ENCODE results near the gene SPSB1. TPM values are rescaled to one million over a fixed set of nuclear protein-coding genes. Genes with fewer than 3 reads are reported as not detected.

The SPSB1 gene
- total RNA-seq, 4 donors from 2014 or later, result 18.9 to 64.9 (median 41.8) TPM

GRCh38 chr1:9311479-9311878 is 18.8 kb downstream of the SPSB1 start:
- no peak overlapping the region for H3K27ac ChIP-seq
- H3K4me1 ChIP-seq, result peaks cover 0 to 44% (median 9%) of the 10 kb centered on the region in 4 donors
- H3K4me3 ChIP-seq, result no peak overlapping the region
- DNase-seq (ENCODE audit: low spot score in 2 of 2), result no peak
- no peaks in the 10 kb centered on the region for H3K9me3 ChIP-seq
- no peaks in the 10 kb centered on the region for H3K27me3 ChIP-seq
- TF ChIP-seq EP300 (IDR thresholded peaks at IDR 0.05), result no peak
- no peak for TF ChIP-seq CTCF (IDR thresholded peaks at IDR 0.05)
- no peak for TF ChIP-seq POLR2A (IDR thresholded peaks at IDR 0.05)
- WGBS, 2 donors, result 70 to 78% methylated on average over 9 of the region's 9 CpGs
- H3K36me3 ChIP-seq, result no peaks in the 10 kb centered on the region

DNA sequence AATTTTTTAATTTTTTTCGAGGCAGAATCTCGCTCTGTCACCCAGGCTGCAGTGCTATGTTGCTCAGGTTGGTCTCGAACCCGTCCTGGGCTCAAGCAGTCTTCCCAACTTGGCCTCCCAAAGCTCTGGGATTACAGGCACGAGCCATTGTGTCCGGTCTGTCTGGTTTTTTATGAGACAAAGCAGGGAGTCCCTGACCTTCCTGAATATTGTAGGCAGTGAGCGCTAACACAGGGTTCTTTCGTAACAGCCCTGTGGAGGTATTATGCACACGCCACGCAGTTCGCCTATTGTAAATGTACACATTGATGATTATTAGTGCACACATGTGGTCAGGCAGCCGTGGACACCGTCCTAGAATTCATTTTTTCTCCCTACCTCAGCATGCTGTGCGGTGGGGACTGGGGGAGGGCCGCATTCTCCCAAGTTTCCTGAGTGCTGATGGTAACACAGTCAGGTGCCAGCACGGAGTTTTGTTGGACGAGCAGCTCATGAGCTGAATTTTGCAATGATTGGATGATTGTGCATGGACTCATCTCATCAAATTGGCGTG is 19.6 kb downstream of the SPSB1 start:
- Histone ChIP-seq H3K27ac (no peak overlapping the region), H3K4me1 (peaks cover 0 to 48% (median 9%) of the 10 kb centered on the region in 4 donors), H3K27me3 (no peaks in the 10 kb centered on the region), H3K4me3 (no peak overlapping the region), H3K9me3 (no peaks in the 10 kb centered on the region), H3K36me3 (no peaks in the 10 kb centered on the region)
- TF ChIP-seq EP300 (IDR thresholded peaks at IDR 0.05) (no peak), CTCF (IDR thresholded peaks at IDR 0.05) (no peak), POLR2A (IDR thresholded peaks at IDR 0.05) (no peak)
- WGBS, 2 donors, result 91% methylated on average over 18 of the region's 18 CpGs
- DNase-seq (ENCODE audit: low spot score in 2 of 2), result no peak

DNA sequence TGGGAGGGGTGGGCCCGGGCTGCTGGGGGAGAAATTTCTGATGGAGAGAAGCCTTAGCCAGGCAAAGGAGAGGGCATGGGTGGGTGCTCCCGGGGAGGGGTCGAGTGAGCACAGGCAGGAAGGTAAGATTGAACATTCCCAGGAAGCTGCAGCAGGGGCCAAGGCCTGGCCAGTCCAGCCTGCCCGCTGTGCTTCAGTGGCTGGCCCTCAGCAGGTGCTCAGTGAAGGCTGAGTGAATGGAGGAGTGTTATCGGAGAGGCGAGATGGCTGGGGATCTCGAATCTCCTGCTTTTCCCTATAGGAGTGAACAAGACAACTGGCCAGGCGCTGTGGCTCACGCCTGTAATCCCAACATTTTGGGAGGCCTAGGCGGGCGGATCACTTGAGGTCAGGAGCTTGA is 20.9 kb downstream of the SPSB1 start:
- no peak for TF ChIP-seq CTCF (IDR thresholded peaks at IDR 0.05)
- no peak for TF ChIP-seq POLR2A (IDR thresholded peaks at IDR 0.05)
- no peak for TF ChIP-seq EP300 (IDR thresholded peaks at IDR 0.05)

DNA sequence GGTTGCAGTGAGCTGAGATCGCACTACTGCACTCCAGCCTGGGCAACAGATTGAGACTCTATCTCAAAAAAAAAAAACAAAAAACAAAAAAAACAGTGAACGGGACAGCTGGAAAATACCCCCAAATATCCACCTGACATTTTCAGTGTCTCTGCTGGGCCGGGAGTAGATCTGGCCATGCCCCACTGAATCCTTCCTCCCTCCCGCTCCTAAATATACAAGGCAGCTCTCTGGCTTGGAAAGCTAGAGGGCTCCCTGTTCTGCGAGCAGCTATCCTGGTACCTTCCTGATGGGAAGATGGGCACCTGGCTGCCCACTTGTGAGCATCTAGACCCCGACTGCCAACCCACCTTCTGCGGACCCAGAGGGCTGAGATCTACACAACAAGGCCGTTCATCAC is 21.4 kb downstream of the SPSB1 start:
- Histone ChIP-seq H3K36me3 (no peaks in the 10 kb centered on the region), H3K27ac (no peak overlapping the region), H3K27me3 (no peaks in the 10 kb centered on the region), H3K4me1 (peaks cover 0 to 60% (median 14%) of the 10 kb centered on the region in 4 donors), H3K4me3 (no peak overlapping the region), H3K9me3 (no peaks in the 10 kb centered on the region)
- WGBS, 2 donors, result 64 to 76% methylated on average over 8 of the region's 8 CpGs
- no peak for TF ChIP-seq CTCF (IDR thresholded peaks at IDR 0.05)
- TF ChIP-seq POLR2A (IDR thresholded peaks at IDR 0.05), result no peak
- no peak for DNase-seq (ENCODE audit: low spot score in 2 of 2)

More for the DNA sequence above, 20.9 kb downstream of the SPSB1 start:
- Histone ChIP-seq H3K27me3 (no peaks in the 10 kb centered on the region), H3K36me3 (no peaks in the 10 kb centered on the region), H3K27ac (no peak overlapping the region), H3K9me3 (no peaks in the 10 kb centered on the region), H3K4me1 (peaks cover 0 to 56% (median 14%) of the 10 kb centered on the region in 4 donors), H3K4me3 (no peak overlapping the region)
- WGBS, 2 donors, result 78 to 91% methylated on average over 11 of the region's 11 CpGs
- no peak for DNase-seq (ENCODE audit: low spot score in 2 of 2)

DNA sequence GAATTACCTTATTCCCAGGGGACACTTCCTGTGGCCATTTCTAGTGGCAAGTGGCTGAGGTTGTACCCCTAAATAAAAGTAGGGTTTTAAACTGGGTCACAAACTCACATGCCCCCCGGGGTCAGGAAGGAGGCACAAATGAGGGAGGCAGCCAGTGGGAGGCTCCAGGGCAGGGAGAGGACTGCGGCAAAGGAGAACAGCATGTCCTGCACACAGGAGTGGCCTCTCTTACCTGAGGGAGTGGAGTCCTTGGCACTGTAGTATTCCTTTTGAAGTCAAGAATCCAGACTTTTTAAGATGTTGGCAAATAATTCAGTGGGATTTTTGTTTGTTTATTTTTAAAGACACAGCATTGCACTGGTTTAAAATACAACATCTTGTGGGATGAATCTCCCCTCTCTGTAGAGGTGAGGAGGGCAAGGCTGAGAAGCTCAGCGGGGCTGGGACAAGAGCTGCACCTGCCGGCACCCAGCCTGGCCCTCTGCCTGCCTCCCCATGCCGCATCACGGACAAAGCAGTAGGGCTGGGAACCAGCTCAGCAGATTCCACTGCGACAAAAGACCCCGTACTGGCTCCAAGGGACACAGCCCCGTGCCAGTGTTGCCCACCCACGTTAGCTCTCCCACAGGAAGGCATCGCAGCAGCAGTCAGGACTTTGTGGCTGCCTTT is 22.2 kb downstream of the SPSB1 start:
- no peak for DNase-seq (ENCODE audit: low spot score in 2 of 2)
- no peaks in the 10 kb centered on the region for H3K27me3 ChIP-seq
- no peaks in the 10 kb centered on the region for H3K9me3 ChIP-seq
- TF ChIP-seq POLR2A (IDR thresholded peaks at IDR 0.05), result no peak
- no peak for TF ChIP-seq CTCF (IDR thresholded peaks at IDR 0.05)
- TF ChIP-seq EP300 (IDR thresholded peaks at IDR 0.05), result no peak
- H3K27ac ChIP-seq, result peak overlapping the region in 1 of 4 donors; percentile 11
- H3K4me1 ChIP-seq, result peaks cover 0 to 68% (median 14%) of the 10 kb centered on the region in 4 donors
- no peak overlapping the region for H3K4me3 ChIP-seq
- H3K36me3 ChIP-seq, result no peaks in the 10 kb centered on the region
- 74 to 85% methylated on average over 11 of the region's 11 CpGs for WGBS, 2 donors
